KOPT-K1 (cell line): ENCODE data around the gene DCANP1.

ENCODE experiments used
- H3K27ac ChIP-seq: fragments of 200-600 bp; sonication (generic); 2 replicates; pipeline ENCODE4 v1.5.1; 2016; ENCODE audit warnings: antibody characterized with exemption, mild to moderate bottlenecking, low read depth, low read length; ENCODE audit not compliant: poor library complexity, severe bottlenecking
- H3K36me3 ChIP-seq: fragments of 200-600 bp; sonication (generic); 2 replicates; pipeline ENCODE4 v1.5.1; 2017; ENCODE audit warnings: antibody characterized with exemption, mild to moderate bottlenecking, low read length, moderate library complexity; ENCODE audit not compliant: insufficient read depth
- H3K9me3 ChIP-seq: fragments of 200-600 bp; sonication (generic); 2 replicates; pipeline ENCODE4 v1.5.1; 2017; ENCODE audit warnings: antibody characterized with exemption, low read length, mild to moderate bottlenecking; ENCODE audit not compliant: insufficient read depth, poor library complexity, severe bottlenecking

DCANP1 gene

DNA sequence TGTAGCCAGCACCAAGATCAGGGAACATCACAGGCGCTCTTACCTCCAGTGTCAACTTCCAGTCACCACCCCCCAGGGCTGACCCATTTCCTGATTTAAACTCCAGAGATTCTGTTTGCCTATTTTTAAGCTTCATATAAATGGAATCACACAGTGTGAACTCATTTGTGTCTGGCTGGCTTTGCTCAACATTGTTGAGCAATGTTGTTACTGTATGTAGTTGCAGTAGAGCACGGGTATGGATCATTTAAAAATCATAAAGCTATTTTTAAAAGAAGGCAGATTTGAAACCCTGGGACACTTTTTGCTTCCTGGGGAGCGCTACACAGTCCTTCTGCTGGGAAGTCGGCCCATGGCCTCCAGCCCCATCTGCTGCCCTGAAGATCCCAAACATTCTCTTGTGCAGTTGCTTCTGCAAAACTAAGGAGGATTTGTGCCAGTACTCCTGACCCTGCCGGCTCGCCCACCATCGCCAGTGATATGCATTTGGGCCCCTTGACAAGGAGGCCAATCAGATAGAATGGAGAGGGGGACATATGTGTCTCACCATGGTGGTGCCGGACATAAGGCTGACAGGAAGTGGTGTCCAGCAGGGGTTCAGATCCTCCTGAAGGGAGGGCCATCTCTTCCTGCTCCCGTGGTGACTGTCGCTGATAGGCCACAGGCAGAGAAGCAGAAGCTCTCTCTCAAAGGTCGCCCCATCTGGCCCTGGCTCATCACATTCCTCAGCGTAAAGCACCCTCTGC is 13.3 kb downstream of the DCANP1 start:
- H3K27ac ChIP-seq, result no peak overlapping the region
- H3K36me3 ChIP-seq, result no peaks in the 10 kb centered on the region
- peaks cover 2% of the 10 kb centered on the region for H3K9me3 ChIP-seq

DNA sequence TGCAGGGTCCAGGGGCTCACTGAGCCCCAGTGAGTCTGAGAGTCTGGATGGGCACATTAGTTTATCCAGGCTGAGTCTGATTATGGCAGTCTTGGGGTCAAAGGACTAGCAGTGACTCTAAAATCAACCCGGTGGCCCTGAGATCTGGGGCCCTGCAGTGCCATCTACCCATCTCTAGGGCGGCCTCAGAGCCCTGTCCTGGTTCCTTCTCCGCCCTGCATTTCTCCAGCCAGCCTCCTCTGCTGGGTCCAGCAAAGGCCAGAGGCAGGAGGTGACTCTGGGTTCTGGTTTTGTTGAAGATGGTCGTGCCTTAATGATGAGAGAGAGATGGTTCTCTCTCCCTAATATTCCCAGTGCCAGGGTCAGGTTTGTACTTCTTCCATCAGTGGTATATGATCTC is 15.0 kb downstream of the DCANP1 start:
- Histone ChIP-seq H3K36me3 (no peaks in the 10 kb centered on the region), H3K9me3 (peaks cover 7% of the 10 kb centered on the region), H3K27ac (no peak overlapping the region)

GRCh38 chr5:135430135-135430437 is 17.1 kb downstream of the DCANP1 start:
- no peak overlapping the region for H3K27ac ChIP-seq
- H3K36me3 ChIP-seq, result no peaks in the 10 kb centered on the region
- H3K9me3 ChIP-seq, result peaks cover 7% of the 10 kb centered on the region

GRCh38 chr5:135429301-135430134 is 17.6 kb downstream of the DCANP1 start:
- peaks cover 7% of the 10 kb centered on the region for H3K9me3 ChIP-seq
- no peaks in the 10 kb centered on the region for H3K36me3 ChIP-seq
- H3K27ac ChIP-seq, result no peak overlapping the region

- peaks cover 7% of the 10 kb centered on the region for H3K9me3 ChIP-seq
- no peaks in the 10 kb centered on the region for H3K36me3 ChIP-seq
- no peak overlapping the region for H3K27ac ChIP-seq
Observed at GRCh38 chr5:135428586-135428985, 18.6 kb downstream of the DCANP1 start.

DNA sequence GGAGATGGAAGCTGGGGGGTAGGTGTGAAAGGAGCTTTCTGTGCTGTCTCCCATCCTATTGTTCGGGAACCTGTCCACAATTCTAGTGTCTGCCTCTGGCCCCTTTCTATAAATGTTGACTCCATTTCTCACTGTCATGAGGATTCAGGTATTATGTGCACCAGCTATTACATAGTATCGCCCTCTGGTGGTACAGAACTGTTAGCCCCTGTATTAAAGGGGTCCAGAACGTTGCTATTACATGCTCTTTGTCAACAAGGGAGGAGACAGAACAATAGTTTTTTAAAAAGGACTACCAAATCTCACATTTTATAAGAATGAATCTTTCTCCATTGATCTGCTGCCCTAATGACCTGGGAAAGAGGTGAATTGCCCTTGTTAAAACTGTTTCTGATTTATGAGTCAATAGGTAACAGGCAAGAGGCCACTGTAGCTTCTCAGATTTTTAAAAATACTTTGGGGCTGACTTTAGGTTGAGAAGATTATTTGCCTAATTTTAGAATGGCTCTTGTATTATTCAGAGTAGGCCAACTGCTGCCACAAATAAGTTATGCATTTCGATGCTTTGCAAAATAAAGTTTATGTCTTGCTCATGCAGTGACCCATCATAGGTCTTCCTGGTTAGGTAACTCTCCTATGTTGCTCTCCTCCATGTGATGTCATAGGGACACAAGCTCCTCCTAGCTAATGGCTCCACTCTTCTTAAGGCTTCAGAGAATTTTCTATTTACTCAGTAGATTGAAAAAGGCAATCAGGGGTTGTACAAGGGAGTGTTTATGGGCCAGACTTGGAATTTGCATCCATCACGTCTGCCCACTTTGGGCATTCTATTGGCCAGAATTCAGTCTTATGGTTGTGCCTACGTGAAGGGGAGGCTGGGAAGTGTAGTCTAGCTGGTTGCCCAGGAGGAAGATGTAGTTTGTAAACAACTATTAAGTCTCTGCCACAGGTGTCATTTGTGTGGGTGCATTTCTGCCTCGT is 20.8 kb downstream of the DCANP1 start:
- Histone ChIP-seq H3K9me3 (peaks cover 7% of the 10 kb centered on the region), H3K27ac (peak overlapping the region; percentile 88), H3K36me3 (no peaks in the 10 kb centered on the region)

GRCh38 chr5:135425641-135426040 is 21.5 kb downstream of the DCANP1 start:
- peak overlapping the region; percentile 88 for H3K27ac ChIP-seq
- H3K36me3 ChIP-seq, result no peaks in the 10 kb centered on the region
- peaks cover 7% of the 10 kb centered on the region for H3K9me3 ChIP-seq

DNA sequence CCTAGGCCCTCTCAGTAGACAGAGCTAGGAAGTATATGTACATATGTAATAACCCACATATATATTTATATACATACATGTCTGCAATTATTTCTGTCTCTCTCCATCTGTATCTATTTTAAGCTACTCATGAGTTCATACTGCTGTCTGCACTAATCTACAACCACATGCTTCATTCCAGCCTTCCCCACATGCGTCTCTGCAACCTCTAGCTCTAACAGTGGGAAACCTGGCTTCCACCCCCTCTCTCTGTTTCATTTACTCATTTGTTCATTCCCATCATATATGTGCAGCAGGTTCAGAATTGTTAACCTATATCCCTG is 23.3 kb downstream of the DCANP1 start:
- H3K9me3 ChIP-seq, result peaks cover 13% of the 10 kb centered on the region
- no peaks in the 10 kb centered on the region for H3K36me3 ChIP-seq
- H3K27ac ChIP-seq, result no peak overlapping the region

- Histone ChIP-seq H3K36me3 (no peaks in the 10 kb centered on the region), H3K9me3 (peaks cover 9% of the 10 kb centered on the region), H3K27ac (no peak overlapping the region)
Observed at GRCh38 chr5:135423146-135423845, 23.9 kb downstream of the DCANP1 start.

GRCh38 chr5:135422419-135422818 is 24.7 kb downstream of the DCANP1 start:
- Histone ChIP-seq H3K36me3 (no peaks in the 10 kb centered on the region), H3K27ac (no peak overlapping the region), H3K9me3 (peaks cover 9% of the 10 kb centered on the region)

DNA sequence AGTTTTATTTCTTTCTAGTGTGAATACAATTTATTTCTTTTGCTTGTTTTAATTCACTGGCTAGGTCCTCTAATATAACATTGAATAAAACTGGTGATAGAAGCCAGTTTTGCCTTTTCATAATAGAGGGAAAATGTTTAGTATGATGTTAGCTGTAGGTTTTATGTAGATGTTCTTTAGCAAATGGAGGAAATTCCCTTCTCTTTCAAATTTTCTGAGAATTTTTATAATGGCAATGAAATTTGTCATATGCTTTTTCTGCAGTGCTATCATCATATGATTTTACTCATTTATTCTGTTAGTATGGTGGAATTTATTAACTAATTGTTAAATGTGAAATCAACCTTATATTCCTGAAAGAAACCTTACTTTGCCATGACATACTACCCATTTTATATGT is 30.1 kb downstream of the DCANP1 start:
- no peaks in the 10 kb centered on the region for H3K36me3 ChIP-seq

GRCh38 chr5:135405082-135405481 is 42.1 kb downstream of the DCANP1 start:
- H3K9me3 ChIP-seq, result peaks cover 6% of the 10 kb centered on the region

More for the DNA sequence above, 30.1 kb downstream of the DCANP1 start:
- Histone ChIP-seq H3K27ac (no peak overlapping the region), H3K9me3 (peaks cover 9% of the 10 kb centered on the region)

DNA sequence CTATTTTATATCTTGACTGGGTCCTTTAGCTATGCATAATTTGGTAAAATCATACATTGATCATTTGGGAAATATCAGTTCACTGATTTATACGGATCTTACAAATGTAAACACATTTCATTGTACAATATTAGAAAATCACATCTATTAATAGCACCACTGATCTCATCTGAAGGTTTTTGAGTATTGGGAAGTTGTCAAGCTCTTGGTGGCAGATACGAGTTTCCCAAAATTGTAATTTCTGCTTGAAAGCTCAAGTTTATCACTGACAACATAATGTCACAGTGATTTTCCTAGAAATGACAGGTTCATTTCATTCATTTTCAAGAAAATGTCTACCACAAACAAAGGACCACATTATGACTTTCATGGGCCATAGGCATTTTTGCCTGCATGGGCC is 45.1 kb downstream of the DCANP1 start:
- Histone ChIP-seq H3K9me3 (peaks cover 6% of the 10 kb centered on the region), H3K36me3 (0 out of 2 replicates have a peak, but pooled peaks cover 6% of the 10 kb centered on the region), H3K27ac (no peak overlapping the region)

More at GRCh38 chr5:135405082-135405481, 42.1 kb downstream of the DCANP1 start:
- no peaks in the 10 kb centered on the region for H3K36me3 ChIP-seq
- H3K27ac ChIP-seq, result no peak overlapping the region

DNA sequence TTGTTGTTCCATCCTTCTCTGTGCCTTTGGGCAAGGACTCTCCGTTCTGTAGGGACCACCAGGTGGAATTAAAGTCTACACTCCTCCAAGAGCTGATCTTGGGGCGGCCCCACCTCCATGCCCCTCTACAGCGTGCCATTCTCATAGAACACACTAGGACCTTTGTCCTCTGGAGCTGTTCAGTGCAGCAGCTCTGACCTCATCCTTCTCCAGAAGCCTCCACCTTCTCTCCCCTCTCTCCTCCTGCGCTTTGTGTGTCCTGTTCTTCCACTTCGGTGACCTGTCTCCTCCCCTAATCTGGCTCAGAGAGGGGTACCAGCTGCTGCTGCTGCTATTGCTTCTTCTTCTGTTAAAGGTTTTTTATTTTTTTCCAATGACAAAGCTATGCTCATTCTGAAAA is 46.3 kb downstream of the DCANP1 start:
- peaks cover 15% of the 10 kb centered on the region; the same call in 1 of the 2 replicates for H3K36me3 ChIP-seq

More for the DNA sequence above, 46.3 kb downstream of the DCANP1 start:
- Histone ChIP-seq H3K9me3 (peaks cover 6% of the 10 kb centered on the region), H3K27ac (no peak overlapping the region)
